WTC11 (cell line): Measurements from ENCODE around the gene FBXL13. TPM values are rescaled to one million over a fixed set of nuclear protein-coding genes. Genes with fewer than 3 reads are reported as not detected.
A peak's percentile ranks its signal among the peaks of the same experiment; 100 is the strongest.

ENCODE experiments used
- ATAC-seq: fragments of 200-7000 bp; cut with Tn5 transposase; 2 replicates; pipeline ENCODE4 v1.10.0; 2021; ENCODE audit warnings: mild to moderate bottlenecking, moderate library complexity
- CTCF ChIA-PET: fragments of 300-600 bp; sonication (Branson Sonifier 250); formaldehyde crosslinking; loops from one replicate; lab custom pipeline; 2021; ENCODE audit warnings: antibody characterized with exemption; lab: Charles Lee
- POLR2A ChIA-PET: fragments of 350-600 bp; sonication (Branson Sonifier 250); formaldehyde crosslinking; loops from one replicate; lab custom pipeline; 2021; ENCODE audit warnings: antibody characterized with exemption; lab: Charles Lee
- DNase-seq: peaks from one replicate; pipeline ENCODE4 v3.0.0; 2021; ENCODE audit warnings: low spot score
- H3K27ac Mint-ChIP-seq: 2 replicates; pipeline ENCODE4 v1.8.0; 2021; ENCODE audit warnings: mixed read lengths
- H3K27me3 Mint-ChIP-seq: 2 replicates; pipeline ENCODE4 v1.8.0; 2021; ENCODE audit warnings: low read depth, mild to moderate bottlenecking, moderate library complexity, mixed read lengths
- H3K36me3 Mint-ChIP-seq: 2 replicates; pipeline ENCODE4 v1.8.0; 2021; ENCODE audit warnings: mixed read lengths
- H3K4me1 Mint-ChIP-seq: 2 replicates; pipeline ENCODE4 v1.8.0; 2022; ENCODE audit warnings: mixed read lengths
- H3K4me3 Mint-ChIP-seq: 2 replicates; pipeline ENCODE4 v1.8.0; 2021; ENCODE audit warnings: mild to moderate bottlenecking, moderate library complexity, mixed read lengths
- H3K9me3 Mint-ChIP-seq: 2 replicates; pipeline ENCODE4 v1.8.0; 2021; ENCODE audit warnings: mixed read lengths
- ESRRA ChIP-seq: sonication (generic); formaldehyde crosslinking; IDR thresholded peaks from 2 replicates; pipeline ENCODE4 v1.8.1; 2022; ENCODE audit warnings: mild to moderate bottlenecking, missing genetic modification reagents, borderline replicate concordance
- MXD4 ChIP-seq: fragments of 250-450 bp; sonication (Bioruptor Pico); IDR thresholded peaks from 2 replicates; pipeline ENCODE4 v1.8.0; 2021; ENCODE audit warnings: mild to moderate bottlenecking, moderate library complexity, borderline replicate concordance
- NR2C2 ChIP-seq: sonication (generic); formaldehyde crosslinking; IDR thresholded peaks from 2 replicates; pipeline ENCODE4 v1.8.0; 2022; ENCODE audit warnings: mild to moderate bottlenecking, missing genetic modification reagents
- SP1 ChIP-seq: sonication (generic); formaldehyde crosslinking; conservative IDR thresholded peaks from 2 replicates; pipeline ENCODE4 v1.8.1; 2022; ENCODE audit warnings: missing genetic modification reagents
- ZNF317 ChIP-seq: sonication (generic); formaldehyde crosslinking; IDR thresholded peaks from 2 replicates; pipeline ENCODE4 v1.8.1; 2023; ENCODE audit warnings: low read depth, mild to moderate bottlenecking, moderate library complexity, missing genetic modification reagents, borderline replicate concordance
- total RNA-seq: library from RNA; stranded (reverse); gene quantifications from 3 replicates; pipeline ENCODE4 v1.2.3, GENCODE V29; 2021
- TF ChIP-seq, protein P1 (sequence below): fragments of 250-450 bp; sonication (Bioruptor Pico); IDR thresholded peaks from 2 replicates; pipeline ENCODE4 v1.9.0; 2021; ENCODE audit warnings: moderate library complexity, mild to moderate bottlenecking, inconsistent platforms, borderline replicate concordance
- TF ChIP-seq, protein P2 (sequence below): sonication (generic); formaldehyde crosslinking; IDR thresholded peaks from 2 replicates; pipeline ENCODE4 v1.8.0; 2022; ENCODE audit warnings: mild to moderate bottlenecking, missing genetic modification reagents
- TF ChIP-seq, protein P3 (sequence below): sonication (generic); formaldehyde crosslinking; IDR thresholded peaks from 2 replicates; pipeline ENCODE4 v1.8.1; 2022; ENCODE audit warnings: mild to moderate bottlenecking, missing genetic modification reagents, moderate library complexity, borderline replicate concordance
- TF ChIP-seq, protein P4 (sequence below): sonication (generic); formaldehyde crosslinking; IDR thresholded peaks from 2 replicates; pipeline ENCODE4 v1.8.0; 2022; ENCODE audit warnings: mild to moderate bottlenecking, missing genetic modification reagents
- TF ChIP-seq, protein P5 (sequence below): sonication (generic); formaldehyde crosslinking; IDR thresholded peaks from 2 replicates; pipeline ENCODE4 v1.8.1; 2023; ENCODE audit warnings: mild to moderate bottlenecking, missing genetic modification reagents, borderline replicate concordance
- TF ChIP-seq, protein P6 (sequence below): fragments of 250-450 bp; sonication (Bioruptor Pico); IDR thresholded peaks from 2 replicates; pipeline ENCODE4 v1.9.0; 2021; ENCODE audit warnings: mild to moderate bottlenecking
- TF ChIP-seq, protein P7 (sequence below): sonication (generic); formaldehyde crosslinking; IDR thresholded peaks from 2 replicates; pipeline ENCODE4 v1.8.0; 2022; ENCODE audit warnings: missing genetic modification reagents
- TF ChIP-seq, protein P8 (sequence below): sonication (generic); formaldehyde crosslinking; IDR thresholded peaks from 2 replicates; pipeline ENCODE4 v1.8.1; 2023; ENCODE audit warnings: mild to moderate bottlenecking, missing genetic modification reagents
- TF ChIP-seq, protein P9 (sequence below): sonication (generic); formaldehyde crosslinking; IDR thresholded peaks from 2 replicates; pipeline ENCODE4 v1.8.1; 2023; ENCODE audit warnings: mild to moderate bottlenecking, missing genetic modification reagents, moderate library complexity
- TF ChIP-seq, protein P10 (sequence below): sonication (generic); formaldehyde crosslinking; IDR thresholded peaks from 2 replicates; pipeline ENCODE4 v1.8.0; 2023; ENCODE audit warnings: missing genetic modification reagents

Gene FBXL13
- total RNA-seq, 1 experiment from 2014 or later, result 1.7 TPM

DNA sequence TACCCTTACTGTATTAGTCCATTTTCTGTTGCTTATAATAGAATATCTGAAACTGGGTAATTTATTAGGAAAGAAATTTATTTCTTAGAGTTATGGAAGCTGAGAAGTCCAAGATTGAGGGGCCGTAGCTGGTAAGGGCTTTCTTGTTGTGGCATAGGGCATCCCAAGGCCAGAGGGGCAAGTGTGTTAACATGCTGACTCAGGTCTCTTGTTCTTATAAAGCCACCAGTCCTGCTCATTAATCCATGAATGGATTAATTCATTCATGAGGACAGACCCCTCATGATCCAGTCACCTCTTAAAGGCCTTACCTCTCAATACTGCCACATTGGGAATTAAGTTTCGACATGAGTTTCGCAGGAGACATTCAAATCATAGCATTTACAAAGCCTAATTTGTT lies 2.7 kb upstream of the FBXL13 start (continued):
- TF ChIP-seq, protein P1, sequence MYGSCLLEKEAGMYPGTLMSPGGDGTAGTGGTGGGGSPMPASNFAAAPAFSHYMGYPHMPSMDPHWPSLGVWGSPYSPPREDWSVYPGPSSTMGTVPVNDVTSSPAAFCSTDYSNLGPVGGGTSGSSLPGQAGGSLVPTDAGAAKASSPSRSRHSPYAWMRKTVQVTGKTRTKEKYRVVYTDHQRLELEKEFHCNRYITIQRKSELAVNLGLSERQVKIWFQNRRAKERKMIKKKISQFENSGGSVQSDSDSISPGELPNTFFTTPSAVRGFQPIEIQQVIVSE (CRISPR knock-in tag), result no peak
- TF ChIP-seq, protein P2, sequence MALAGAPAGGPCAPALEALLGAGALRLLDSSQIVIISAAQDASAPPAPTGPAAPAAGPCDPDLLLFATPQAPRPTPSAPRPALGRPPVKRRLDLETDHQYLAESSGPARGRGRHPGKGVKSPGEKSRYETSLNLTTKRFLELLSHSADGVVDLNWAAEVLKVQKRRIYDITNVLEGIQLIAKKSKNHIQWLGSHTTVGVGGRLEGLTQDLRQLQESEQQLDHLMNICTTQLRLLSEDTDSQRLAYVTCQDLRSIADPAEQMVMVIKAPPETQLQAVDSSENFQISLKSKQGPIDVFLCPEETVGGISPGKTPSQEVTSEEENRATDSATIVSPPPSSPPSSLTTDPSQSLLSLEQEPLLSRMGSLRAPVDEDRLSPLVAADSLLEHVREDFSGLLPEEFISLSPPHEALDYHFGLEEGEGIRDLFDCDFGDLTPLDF (CRISPR knock-in tag), result no peak
- TF ChIP-seq ESRRA (CRISPR knock-in tag) (no peak), ZNF317 (CRISPR knock-in tag) (no peak)
- TF ChIP-seq, protein P3, sequence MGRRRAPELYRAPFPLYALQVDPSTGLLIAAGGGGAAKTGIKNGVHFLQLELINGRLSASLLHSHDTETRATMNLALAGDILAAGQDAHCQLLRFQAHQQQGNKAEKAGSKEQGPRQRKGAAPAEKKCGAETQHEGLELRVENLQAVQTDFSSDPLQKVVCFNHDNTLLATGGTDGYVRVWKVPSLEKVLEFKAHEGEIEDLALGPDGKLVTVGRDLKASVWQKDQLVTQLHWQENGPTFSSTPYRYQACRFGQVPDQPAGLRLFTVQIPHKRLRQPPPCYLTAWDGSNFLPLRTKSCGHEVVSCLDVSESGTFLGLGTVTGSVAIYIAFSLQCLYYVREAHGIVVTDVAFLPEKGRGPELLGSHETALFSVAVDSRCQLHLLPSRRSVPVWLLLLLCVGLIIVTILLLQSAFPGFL (CRISPR knock-in tag), result no peak
- TF ChIP-seq, protein P4, sequence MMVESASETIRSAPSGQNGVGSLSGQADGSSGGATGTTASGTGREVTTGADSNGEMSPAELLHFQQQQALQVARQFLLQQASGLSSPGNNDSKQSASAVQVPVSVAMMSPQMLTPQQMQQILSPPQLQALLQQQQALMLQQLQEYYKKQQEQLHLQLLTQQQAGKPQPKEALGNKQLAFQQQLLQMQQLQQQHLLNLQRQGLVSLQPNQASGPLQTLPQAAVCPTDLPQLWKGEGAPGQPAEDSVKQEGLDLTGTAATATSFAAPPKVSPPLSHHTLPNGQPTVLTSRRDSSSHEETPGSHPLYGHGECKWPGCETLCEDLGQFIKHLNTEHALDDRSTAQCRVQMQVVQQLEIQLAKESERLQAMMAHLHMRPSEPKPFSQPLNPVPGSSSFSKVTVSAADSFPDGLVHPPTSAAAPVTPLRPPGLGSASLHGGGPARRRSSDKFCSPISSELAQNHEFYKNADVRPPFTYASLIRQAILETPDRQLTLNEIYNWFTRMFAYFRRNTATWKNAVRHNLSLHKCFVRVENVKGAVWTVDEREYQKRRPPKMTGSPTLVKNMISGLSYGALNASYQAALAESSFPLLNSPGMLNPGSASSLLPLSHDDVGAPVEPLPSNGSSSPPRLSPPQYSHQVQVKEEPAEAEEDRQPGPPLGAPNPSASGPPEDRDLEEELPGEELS, result no peak

DNA sequence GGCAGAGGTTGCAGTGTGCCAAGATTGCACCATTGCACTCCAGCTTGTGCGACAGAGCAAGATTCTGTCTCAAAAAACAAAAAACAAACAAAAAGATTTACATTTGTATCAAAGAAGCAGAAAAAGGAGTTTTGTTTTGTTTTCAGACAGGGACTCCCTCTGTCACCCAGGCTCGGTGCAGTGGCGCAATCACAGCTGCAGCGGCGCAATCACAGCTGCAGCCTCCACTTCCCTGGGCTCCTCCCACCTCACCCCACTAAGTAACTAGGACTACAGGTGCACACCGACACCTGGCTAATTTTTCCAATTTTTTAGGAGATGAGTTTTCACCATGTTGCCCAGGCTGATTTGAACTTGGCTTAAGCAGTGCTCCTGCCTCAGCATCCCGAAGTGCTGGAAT lies 2.2 kb upstream of the FBXL13 start:
- Mint-ChIP-seq H3K27me3 (no peaks in the 10 kb centered on the region), H3K27ac (no peak overlapping the region), H3K4me3 (peak overlapping the region; percentile 98), H3K4me1 (peaks cover 23% of the 10 kb centered on the region), H3K9me3 (no peaks in the 10 kb centered on the region), H3K36me3 (peaks cover 3% of the 10 kb centered on the region)
- ChIA-PET CTCF (no interaction called here), POLR2A (interaction anchor here (1.5 kb wide), 1 partner anchor 65 kb away, joined by 3 read pairs; no protein-coding TSS in a partner anchor)
- no peak for ATAC-seq
- DNase-seq, result no peak
- TF ChIP-seq, protein P5, sequence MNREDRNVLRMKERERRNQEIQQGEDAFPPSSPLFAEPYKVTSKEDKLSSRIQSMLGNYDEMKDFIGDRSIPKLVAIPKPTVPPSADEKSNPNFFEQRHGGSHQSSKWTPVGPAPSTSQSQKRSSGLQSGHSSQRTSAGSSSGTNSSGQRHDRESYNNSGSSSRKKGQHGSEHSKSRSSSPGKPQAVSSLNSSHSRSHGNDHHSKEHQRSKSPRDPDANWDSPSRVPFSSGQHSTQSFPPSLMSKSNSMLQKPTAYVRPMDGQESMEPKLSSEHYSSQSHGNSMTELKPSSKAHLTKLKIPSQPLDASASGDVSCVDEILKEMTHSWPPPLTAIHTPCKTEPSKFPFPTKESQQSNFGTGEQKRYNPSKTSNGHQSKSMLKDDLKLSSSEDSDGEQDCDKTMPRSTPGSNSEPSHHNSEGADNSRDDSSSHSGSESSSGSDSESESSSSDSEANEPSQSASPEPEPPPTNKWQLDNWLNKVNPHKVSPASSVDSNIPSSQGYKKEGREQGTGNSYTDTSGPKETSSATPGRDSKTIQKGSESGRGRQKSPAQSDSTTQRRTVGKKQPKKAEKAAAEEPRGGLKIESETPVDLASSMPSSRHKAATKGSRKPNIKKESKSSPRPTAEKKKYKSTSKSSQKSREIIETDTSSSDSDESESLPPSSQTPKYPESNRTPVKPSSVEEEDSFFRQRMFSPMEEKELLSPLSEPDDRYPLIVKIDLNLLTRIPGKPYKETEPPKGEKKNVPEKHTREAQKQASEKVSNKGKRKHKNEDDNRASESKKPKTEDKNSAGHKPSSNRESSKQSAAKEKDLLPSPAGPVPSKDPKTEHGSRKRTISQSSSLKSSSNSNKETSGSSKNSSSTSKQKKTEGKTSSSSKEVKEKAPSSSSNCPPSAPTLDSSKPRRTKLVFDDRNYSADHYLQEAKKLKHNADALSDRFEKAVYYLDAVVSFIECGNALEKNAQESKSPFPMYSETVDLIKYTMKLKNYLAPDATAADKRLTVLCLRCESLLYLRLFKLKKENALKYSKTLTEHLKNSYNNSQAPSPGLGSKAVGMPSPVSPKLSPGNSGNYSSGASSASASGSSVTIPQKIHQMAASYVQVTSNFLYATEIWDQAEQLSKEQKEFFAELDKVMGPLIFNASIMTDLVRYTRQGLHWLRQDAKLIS, result no peak
- TF ChIP-seq, protein P6, sequence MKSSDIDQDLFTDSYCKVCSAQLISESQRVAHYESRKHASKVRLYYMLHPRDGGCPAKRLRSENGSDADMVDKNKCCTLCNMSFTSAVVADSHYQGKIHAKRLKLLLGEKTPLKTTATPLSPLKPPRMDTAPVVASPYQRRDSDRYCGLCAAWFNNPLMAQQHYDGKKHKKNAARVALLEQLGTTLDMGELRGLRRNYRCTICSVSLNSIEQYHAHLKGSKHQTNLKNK (CRISPR knock-in tag), result no peak
- TF ChIP-seq, protein P7, sequence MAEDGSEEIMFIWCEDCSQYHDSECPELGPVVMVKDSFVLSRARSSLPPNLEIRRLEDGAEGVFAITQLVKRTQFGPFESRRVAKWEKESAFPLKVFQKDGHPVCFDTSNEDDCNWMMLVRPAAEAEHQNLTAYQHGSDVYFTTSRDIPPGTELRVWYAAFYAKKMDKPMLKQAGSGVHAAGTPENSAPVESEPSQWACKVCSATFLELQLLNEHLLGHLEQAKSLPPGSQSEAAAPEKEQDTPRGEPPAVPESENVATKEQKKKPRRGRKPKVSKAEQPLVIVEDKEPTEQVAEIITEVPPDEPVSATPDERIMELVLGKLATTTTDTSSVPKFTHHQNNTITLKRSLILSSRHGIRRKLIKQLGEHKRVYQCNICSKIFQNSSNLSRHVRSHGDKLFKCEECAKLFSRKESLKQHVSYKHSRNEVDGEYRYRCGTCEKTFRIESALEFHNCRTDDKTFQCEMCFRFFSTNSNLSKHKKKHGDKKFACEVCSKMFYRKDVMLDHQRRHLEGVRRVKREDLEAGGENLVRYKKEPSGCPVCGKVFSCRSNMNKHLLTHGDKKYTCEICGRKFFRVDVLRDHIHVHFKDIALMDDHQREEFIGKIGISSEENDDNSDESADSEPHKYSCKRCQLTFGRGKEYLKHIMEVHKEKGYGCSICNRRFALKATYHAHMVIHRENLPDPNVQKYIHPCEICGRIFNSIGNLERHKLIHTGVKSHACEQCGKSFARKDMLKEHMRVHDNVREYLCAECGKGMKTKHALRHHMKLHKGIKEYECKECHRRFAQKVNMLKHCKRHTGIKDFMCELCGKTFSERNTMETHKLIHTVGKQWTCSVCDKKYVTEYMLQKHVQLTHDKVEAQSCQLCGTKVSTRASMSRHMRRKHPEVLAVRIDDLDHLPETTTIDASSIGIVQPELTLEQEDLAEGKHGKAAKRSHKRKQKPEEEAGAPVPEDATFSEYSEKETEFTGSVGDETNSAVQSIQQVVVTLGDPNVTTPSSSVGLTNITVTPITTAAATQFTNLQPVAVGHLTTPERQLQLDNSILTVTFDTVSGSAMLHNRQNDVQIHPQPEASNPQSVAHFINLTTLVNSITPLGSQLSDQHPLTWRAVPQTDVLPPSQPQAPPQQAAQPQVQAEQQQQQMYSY (CRISPR knock-in tag), result no peak
- TF ChIP-seq MXD4 (CRISPR knock-in tag) (no peak), SP1 (CRISPR knock-in tag) (no peak), NR2C2 (CRISPR knock-in tag) (no peak)
- TF ChIP-seq, protein P8, sequence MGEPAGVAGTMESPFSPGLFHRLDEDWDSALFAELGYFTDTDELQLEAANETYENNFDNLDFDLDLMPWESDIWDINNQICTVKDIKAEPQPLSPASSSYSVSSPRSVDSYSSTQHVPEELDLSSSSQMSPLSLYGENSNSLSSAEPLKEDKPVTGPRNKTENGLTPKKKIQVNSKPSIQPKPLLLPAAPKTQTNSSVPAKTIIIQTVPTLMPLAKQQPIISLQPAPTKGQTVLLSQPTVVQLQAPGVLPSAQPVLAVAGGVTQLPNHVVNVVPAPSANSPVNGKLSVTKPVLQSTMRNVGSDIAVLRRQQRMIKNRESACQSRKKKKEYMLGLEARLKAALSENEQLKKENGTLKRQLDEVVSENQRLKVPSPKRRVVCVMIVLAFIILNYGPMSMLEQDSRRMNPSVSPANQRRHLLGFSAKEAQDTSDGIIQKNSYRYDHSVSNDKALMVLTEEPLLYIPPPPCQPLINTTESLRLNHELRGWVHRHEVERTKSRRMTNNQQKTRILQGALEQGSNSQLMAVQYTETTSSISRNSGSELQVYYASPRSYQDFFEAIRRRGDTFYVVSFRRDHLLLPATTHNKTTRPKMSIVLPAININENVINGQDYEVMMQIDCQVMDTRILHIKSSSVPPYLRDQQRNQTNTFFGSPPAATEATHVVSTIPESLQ (CRISPR knock-in tag), result no peak
- TF ChIP-seq, protein P2 (CRISPR knock-in tag), result no peak
- TF ChIP-seq, protein P9, sequence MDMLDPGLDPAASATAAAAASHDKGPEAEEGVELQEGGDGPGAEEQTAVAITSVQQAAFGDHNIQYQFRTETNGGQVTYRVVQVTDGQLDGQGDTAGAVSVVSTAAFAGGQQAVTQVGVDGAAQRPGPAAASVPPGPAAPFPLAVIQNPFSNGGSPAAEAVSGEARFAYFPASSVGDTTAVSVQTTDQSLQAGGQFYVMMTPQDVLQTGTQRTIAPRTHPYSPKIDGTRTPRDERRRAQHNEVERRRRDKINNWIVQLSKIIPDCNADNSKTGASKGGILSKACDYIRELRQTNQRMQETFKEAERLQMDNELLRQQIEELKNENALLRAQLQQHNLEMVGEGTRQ (CRISPR knock-in tag), result no peak
- TF ChIP-seq, protein P10, sequence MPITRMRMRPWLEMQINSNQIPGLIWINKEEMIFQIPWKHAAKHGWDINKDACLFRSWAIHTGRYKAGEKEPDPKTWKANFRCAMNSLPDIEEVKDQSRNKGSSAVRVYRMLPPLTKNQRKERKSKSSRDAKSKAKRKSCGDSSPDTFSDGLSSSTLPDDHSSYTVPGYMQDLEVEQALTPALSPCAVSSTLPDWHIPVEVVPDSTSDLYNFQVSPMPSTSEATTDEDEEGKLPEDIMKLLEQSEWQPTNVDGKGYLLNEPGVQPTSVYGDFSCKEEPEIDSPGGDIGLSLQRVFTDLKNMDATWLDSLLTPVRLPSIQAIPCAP (CRISPR knock-in tag), result no peak
